ENCODE results near the gene KPNA6. TPM values are rescaled to one million over a fixed set of nuclear protein-coding genes. Genes with fewer than 3 reads are reported as not detected.

KPNA6 gene
- total and polyA plus RNA-seq, 2 of the 4 experiments (the other 2 are of a cell fraction): 27.0 to 50.7 TPM

- Histone ChIP-seq H2BK120ac (ENCODE audit: low read depth, low read length) (peak overlapping the region; percentile 92), H3K4me3 (ENCODE audit: insufficient read depth, low read depth, low read length) (peak overlapping the region; percentile 84), H3K4me1 (ENCODE audit: control insufficient read depth, insufficient read depth, low read length) (peaks cover 10% of the 10 kb centered on the region), H3K9me1 (ENCODE audit: insufficient read depth, low read length) (peaks cover 15% of the 10 kb centered on the region), H3K9me3 (ENCODE audit: control insufficient read depth, insufficient read depth, low read length) (no peaks in the 10 kb centered on the region), H3K56ac (ENCODE audit: extremely low read depth, insufficient read depth, low read length) (peak overlapping the region; percentile 93), H3K79me1 (ENCODE audit: low read depth in 1 of 2, low read length in 2 of 2) (peaks cover 18 to 61% of the 10 kb centered on the region in 2 experiments), H3K4ac (ENCODE audit: low read depth, low read length) (peak overlapping the region; percentile 99), H3K36me3 (ENCODE audit: control insufficient read depth, insufficient read depth, low read length) (peaks cover 12% of the 10 kb centered on the region), H2BK20ac (ENCODE audit: low read depth, low read length) (peak overlapping the region; percentile 88), H3K18ac (ENCODE audit: low read depth, low read length) (peak overlapping the region; percentile 87), H2BK15ac (ENCODE audit: low read depth, low read length) (peak overlapping the region; percentile 88), H3K23ac (ENCODE audit: low read depth, low read length) (peak overlapping the region; percentile 99), H3K27me3 (ENCODE audit: control insufficient read depth, insufficient read depth, low read length) (no peaks in the 10 kb centered on the region), H4K20me1 (ENCODE audit: insufficient read depth, low read length) (peaks cover 9% of the 10 kb centered on the region), H4K91ac (ENCODE audit: insufficient read depth, low read depth, low read length) (peak overlapping the region; percentile 98), H2AK9ac (replicated peaks; ENCODE audit: low read depth, low read length, poor library complexity) (peak overlapping the region; percentile 99), H3K27ac (ENCODE audit: insufficient read depth, low read length) (peak overlapping the region; percentile 90), H2AFZ (replicated peaks; ENCODE audit: low read length, poor library complexity) (peak overlapping the region; percentile 99), H2BK5ac (ENCODE audit: low read depth, low read length, poor library complexity, severe bottlenecking) (peak overlapping the region; percentile 96), H3K4me2 (ENCODE audit: low read depth, low read length) (peak overlapping the region; percentile 91), H3K9ac (ENCODE audit: low read depth, low read length) (peak overlapping the region; percentile 78), H3K14ac (replicated peaks; ENCODE audit: low read depth, low read length) (peak overlapping the region; percentile 99), H4K8ac (ENCODE audit: low read depth in 2 of 2, low read length in 2 of 2) (peak overlapping the region; percentile 94), H4K5ac (ENCODE audit: low read depth, low read length) (peak overlapping the region; percentile 88), H2AK5ac (ENCODE audit: low read depth, low read length) (peak overlapping the region; percentile 87)
- TF ChIP-seq BHLHE40 (IDR thresholded peaks at IDR 0.05; ENCODE audit: low read depth, low read length): no peak
- TF ChIP-seq, protein P1, sequence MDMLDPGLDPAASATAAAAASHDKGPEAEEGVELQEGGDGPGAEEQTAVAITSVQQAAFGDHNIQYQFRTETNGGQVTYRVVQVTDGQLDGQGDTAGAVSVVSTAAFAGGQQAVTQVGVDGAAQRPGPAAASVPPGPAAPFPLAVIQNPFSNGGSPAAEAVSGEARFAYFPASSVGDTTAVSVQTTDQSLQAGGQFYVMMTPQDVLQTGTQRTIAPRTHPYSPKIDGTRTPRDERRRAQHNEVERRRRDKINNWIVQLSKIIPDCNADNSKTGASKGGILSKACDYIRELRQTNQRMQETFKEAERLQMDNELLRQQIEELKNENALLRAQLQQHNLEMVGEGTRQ (IDR thresholded peaks at IDR 0.05; ENCODE audit: low read depth, low read length): no peak
- no peak for TF ChIP-seq FOS (IDR thresholded peaks at IDR 0.05; ENCODE audit: low read depth, low read length)
- TF ChIP-seq MAFK (IDR thresholded peaks at IDR 0.05; ENCODE audit: low read depth, low read length): no peak
- TF ChIP-seq MXI1 (IDR thresholded peaks at IDR 0.05; ENCODE audit: borderline replicate concordance, low read depth, low read length): no peak
- peak; percentile 42; the same call in 1 of the 2 replicates for TF ChIP-seq MAZ (IDR thresholded peaks at IDR 0.05; ENCODE audit: borderline replicate concordance, low read depth, low read length)
- TF ChIP-seq POLR2A (IDR thresholded peaks at IDR 0.05; ENCODE audit: low read depth, low read length): no peak
- TF ChIP-seq, protein P2, sequence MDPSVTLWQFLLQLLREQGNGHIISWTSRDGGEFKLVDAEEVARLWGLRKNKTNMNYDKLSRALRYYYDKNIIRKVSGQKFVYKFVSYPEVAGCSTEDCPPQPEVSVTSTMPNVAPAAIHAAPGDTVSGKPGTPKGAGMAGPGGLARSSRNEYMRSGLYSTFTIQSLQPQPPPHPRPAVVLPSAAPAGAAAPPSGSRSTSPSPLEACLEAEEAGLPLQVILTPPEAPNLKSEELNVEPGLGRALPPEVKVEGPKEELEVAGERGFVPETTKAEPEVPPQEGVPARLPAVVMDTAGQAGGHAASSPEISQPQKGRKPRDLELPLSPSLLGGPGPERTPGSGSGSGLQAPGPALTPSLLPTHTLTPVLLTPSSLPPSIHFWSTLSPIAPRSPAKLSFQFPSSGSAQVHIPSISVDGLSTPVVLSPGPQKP (IDR thresholded peaks at IDR 0.05; ENCODE audit: borderline replicate concordance, low read depth, low read length): no peak
- peak; percentile 18; the same call in 1 of the 2 replicates for TF ChIP-seq RAD21 (IDR thresholded peaks at IDR 0.05; ENCODE audit: low read length)
- 0 out of 2 replicates have a peak, but pooled peaks have one; percentile 1 for TF ChIP-seq SMC3 (IDR thresholded peaks at IDR 0.05; ENCODE audit: low read depth, low read length)
- no peak for TF ChIP-seq NFE2L2 (IDR thresholded peaks at IDR 0.05; ENCODE audit: low read depth, low read length)
- TF ChIP-seq RCOR1 (IDR thresholded peaks at IDR 0.05; ENCODE audit: insufficient replicate concordance, low read length): no peak
- no peak for TF ChIP-seq CEBPB (IDR thresholded peaks at IDR 0.05; ENCODE audit: low read depth, low read length)
- ChIA-PET POLR2A (ENCODE audit: unreplicated experiment) (interaction anchor here (0.5 to 1.2 kb wide), 3 partner anchors 9 to 434 kb away, joined by 3 to 12 read pairs (median 5); no protein-coding TSS in a partner anchor), CTCF (interaction anchor here (0.6 to 1.4 kb wide), 3 partner anchors 9 to 192 kb away, joined by 3 to 5 read pairs (median 3); no protein-coding TSS in a partner anchor)
- in situ Hi-C loops (cut with MboI; ENCODE audit: low sequenced_read_pairs) (no loop called here), dilution Hi-C loops (cut with HindIII; ENCODE audit: low sequenced_read_pairs, unreplicated experiment) (no loop called here), intact Hi-C loops (cut with micrococcal nuclease) (loop anchor here (2.0 to 5.0 kb wide), 2 partner anchors 35 to 109 kb away; partner anchors contain the start of gene KPNA6)
- ATAC-seq (ENCODE audit: low read depth) (peak; percentile 6), DNase-seq (peak; percentile 84)
- WGBS, 2 experiments (ENCODE audit: extremely low coverage in 2 of 2, insufficient read length in 1 of 2): 0% methylated on average over 5 of the region's 14 CpGs; no CpG with 5 or more reads in 1 of the 2 experiments
- BruUV-seq (replicated peaks): no TSS peak
Measured at GRCh38 chr1:32071758-32072621, 35.9 kb upstream of the KPNA6 start.

Data from IMR-90 (cell line).